GM12878 (cell line): ENCODE data around the gene GSE1. TPM values are rescaled to one million over a fixed set of nuclear protein-coding genes. Genes with fewer than 3 reads are reported as not detected.

Source experiments
- ATAC-seq: fragments of 200-7000 bp; cut with Tn5 transposase; 3 replicates; pipeline ENCODE4 v1.9.1; 2020; ENCODE audit warnings: mild to moderate bottlenecking, moderate library complexity
- BruUV-seq: library from RNA; stranded (reverse); fragments of 400-500 nt; replicated peaks from 2 replicates; lab custom pipeline; 2021; lab: Mats Ljungman, UMichigan
- CTCF ChIA-PET: fragments of 300-600 bp; sonication (Branson Sonifier 250); formaldehyde crosslinking; extraction: SDS; loops from one replicate; lab custom pipeline; 2021; ENCODE audit warnings: inconsistent platforms; lab: Yijun Ruan, JAX
- POLR2A ChIA-PET: fragments of 350-600 bp; formaldehyde crosslinking; extraction: SDS; loops from one replicate; lab custom pipeline; 2021; ENCODE audit warnings: inconsistent platforms; lab: Charles Lee
- RAD21 ChIA-PET: fragments of 300-600 bp; sonication (Branson Sonifier 250); formaldehyde crosslinking; loops from one replicate; lab custom pipeline; 2023; ENCODE audit warnings: antibody characterized with exemption; ENCODE audit not compliant: unreplicated experiment; lab: Charles Lee
- SMC1A ChIA-PET: fragments of 300-600 bp; sonication (Branson Sonifier 250); formaldehyde crosslinking; loops from one replicate; lab custom pipeline; 2023; ENCODE audit not compliant: unreplicated experiment, uncharacterized antibody; lab: Charles Lee
- DNase-seq: peaks from one replicate; pipeline ENCODE4 v3.0.0-alpha.2; 2011; ENCODE audit warnings: low read depth, low spot score
- FAIRE-seq: peaks from 3 replicates; lab custom pipeline; 2011; peaks lifted over from hg19 to GRCh38; lab: Jason Lieb, UNC
- H2AFZ ChIP-seq: 2 replicates; pipeline ENCODE4 v1.6.0; 2011; ENCODE audit warnings: low read depth, low read length, control low read depth; ENCODE audit not compliant: control insufficient read depth
- H3K27ac ChIP-seq: 2 replicates; pipeline ENCODE4 v1.5.1; 2011; ENCODE audit warnings: control low read depth; ENCODE audit not compliant: control insufficient read depth, insufficient read depth
- H3K27me3 ChIP-seq, 2 experiments: replicated peaks in 1 of 2; 2 replicates each; pipeline versions ENCODE4 v1.6.0 to v1.6.1; 2011; ENCODE audit warnings: low read length in 1 of 2; ENCODE audit not compliant: control insufficient read depth in 2 of 2, insufficient read depth in 2 of 2
- H3K36me3 ChIP-seq, 2 experiments: 2 replicates each; pipeline ENCODE4 v1.5.1; 2011; ENCODE audit warnings: low read length in 1 of 2; ENCODE audit not compliant: control insufficient read depth in 2 of 2, insufficient read depth in 2 of 2
- H3K4me1 ChIP-seq: 2 replicates; pipeline ENCODE4 v1.6.1; 2011; ENCODE audit warnings: mild to moderate bottlenecking, low read length, moderate library complexity, mixed read lengths; ENCODE audit not compliant: control insufficient read depth, insufficient read depth
- H3K4me2 ChIP-seq: 2 replicates; pipeline ENCODE4 v1.6.0; 2011; ENCODE audit warnings: control low read depth; ENCODE audit not compliant: control insufficient read depth, insufficient read depth
- H3K4me3 ChIP-seq: fragments of 200-600 bp; sonication (generic); 2 replicates; pipeline ENCODE4 v1.5.1; 2016
- H3K79me2 ChIP-seq: 2 replicates; pipeline ENCODE4 v1.6.0; 2011; ENCODE audit warnings: low read length; ENCODE audit not compliant: control insufficient read depth, insufficient read depth
- H3K9ac ChIP-seq: 2 replicates; pipeline ENCODE4 v1.8.0; 2011; ENCODE audit warnings: low read length, control low read depth, mixed read lengths; ENCODE audit not compliant: control insufficient read depth, insufficient read depth
- H3K9me3 ChIP-seq: replicated peaks from 3 replicates; pipeline ENCODE4 v1.5.1; 2011; ENCODE audit warnings: mild to moderate bottlenecking, low read length; ENCODE audit not compliant: control insufficient read depth, insufficient read depth
- H4K20me1 ChIP-seq: 2 replicates; pipeline ENCODE4 v1.6.0; 2011; ENCODE audit not compliant: control insufficient read depth, insufficient read depth
- BACH1 ChIP-seq: fragments of 450-650 bp; IDR thresholded peaks from 2 replicates; pipeline ENCODE4 v1.6.1; 2017; ENCODE audit warnings: mild to moderate bottlenecking, borderline replicate concordance
- BHLHE40 ChIP-seq, 2 experiments: fragments of 450-650 bp in 1 of 2; IDR thresholded peaks; 2 replicates each; pipeline ENCODE4 v1.6.1; 2011 to 2017; ENCODE audit warnings: low read depth in 2 of 2, borderline replicate concordance in 1 of 2, improper control_type of control experiment in 1 of 2, low read length in 1 of 2, mild to moderate bottlenecking in 1 of 2
- DPF2 ChIP-seq: fragments of 450-650 bp; IDR thresholded peaks from 2 replicates; pipeline ENCODE4 v1.6.1; 2017; ENCODE audit warnings: mild to moderate bottlenecking
- FOXK2 ChIP-seq: fragments of 450-650 bp; IDR thresholded peaks from 2 replicates; pipeline ENCODE4 v1.6.1; 2017; ENCODE audit warnings: mild to moderate bottlenecking, moderate library complexity
- GATAD2B ChIP-seq: fragments of 450-650 bp; conservative IDR thresholded peaks from 2 replicates; pipeline ENCODE4 v1.6.1; 2017; ENCODE audit warnings: low read depth, mild to moderate bottlenecking, moderate library complexity
- IKZF1 ChIP-seq: fragments of 450-650 bp; conservative IDR thresholded peaks from 2 replicates; pipeline ENCODE4 v1.6.1; 2017; ENCODE audit warnings: antibody characterized with exemption, mild to moderate bottlenecking
- LARP7 ChIP-seq: fragments of 450-650 bp; IDR thresholded peaks from 2 replicates; pipeline ENCODE4 v1.6.1; 2017; ENCODE audit warnings: mild to moderate bottlenecking
- NR2F1 ChIP-seq: fragments of 450-650 bp; conservative IDR thresholded peaks from 2 replicates; pipeline ENCODE4 v1.6.1; 2017; ENCODE audit warnings: mild to moderate bottlenecking
- POLR2A ChIP-seq: IDR thresholded peaks from 2 replicates; pipeline ENCODE4 v1.6.1; 2011; ENCODE audit warnings: low read depth, mild to moderate bottlenecking, low read length
- RB1 ChIP-seq: fragments of 450-650 bp; formaldehyde crosslinking; IDR thresholded peaks from 2 replicates; pipeline ENCODE4 v1.6.1; 2017; ENCODE audit warnings: mild to moderate bottlenecking, borderline replicate concordance
- SMAD5 ChIP-seq: IDR thresholded peaks from 2 replicates; pipeline ENCODE4 v1.6.1; 2016; ENCODE audit warnings: antibody characterized with exemption, low read depth
- SMARCA5 ChIP-seq: fragments of 450-650 bp; IDR thresholded peaks from 2 replicates; pipeline ENCODE4 v1.6.1; 2017; ENCODE audit warnings: mild to moderate bottlenecking
- TCF12 ChIP-seq: IDR thresholded peaks from 2 replicates; pipeline ENCODE4 v1.6.1; 2011; ENCODE audit warnings: low read depth, mild to moderate bottlenecking, low read length
- TCF3 ChIP-seq: IDR thresholded peaks from 2 replicates; pipeline ENCODE4 v1.6.1; 2012; ENCODE audit warnings: low read depth, mild to moderate bottlenecking, low read length, borderline replicate concordance; ENCODE audit not compliant: insufficient read depth
- ZNF217 ChIP-seq: fragments of 450-650 bp; IDR thresholded peaks from 2 replicates; pipeline ENCODE4 v1.6.1; 2017; ENCODE audit warnings: antibody characterized with exemption, mild to moderate bottlenecking
- ZSCAN29 ChIP-seq: fragments of 450-650 bp; IDR thresholded peaks from 2 replicates; pipeline ENCODE4 v1.6.1; 2017; ENCODE audit warnings: mild to moderate bottlenecking, moderate library complexity
- WGBS: methylation state at CpG from one replicate; pipeline ENCODE4 v1.1.6; 2016; ENCODE audit warnings: low lambda C conversion rate; ENCODE audit not compliant: insufficient replicate concordance, insufficient coverage; ENCODE audit errors: missing lambda C conversion rate; 5-methylcytosine and 5-hydroxymethylcytosine counted together
- in situ Hi-C: fragments of 300-500 bp; cut with MboI; formaldehyde crosslinking; loops from 9 replicates; pipeline ENCODE4 v1.14.3; 2018; ENCODE audit warnings: mixed read lengths
- intact Hi-C: fragments of 100-400 bp; cut with micrococcal nuclease; formaldehyde crosslinking; loops from one replicate; pipeline ENCODE4 v1.14.2; 2022; ENCODE audit not compliant: unreplicated experiment
- polyA plus RNA-seq, 11 experiments: library from polyadenylated mRNA; depleted of rRNA in 4 of 11; unstranded in 6 of 11; stranded (reverse) in 5 of 11; fragments of >200 nt; fragmentation: Nextera tagmentation in 4 of 11; fragmentation: Illumina TruSeq in 1 of 11; extraction: Ambion mirVana in 4 of 11; extraction: Trizol in 1 of 11; gene quantifications; 1 replicate in 1 of 11; 2 replicates in 10 of 11; pipeline versions ENCODE4 v1.2.1 to v1.2.3, GENCODE V29; 2011 to 2016; ENCODE audit warnings: inconsistent platforms in 2 of 11, missing spikeins in 2 of 11, low read depth in 1 of 11
- total RNA-seq, 4 experiments: library from RNA; depleted of rRNA in 3 of 4; stranded (reverse); fragments of >200 nt in 3 of 4; fragmentation: Illumina TruSeq in 1 of 4; extraction: Trizol in 1 of 4; gene quantifications; 2 replicates each; pipeline versions ENCODE4 v1.2.1 to v1.2.3, GENCODE V29; 2013 to 2021
- TF ChIP-seq, protein P1 (sequence below): fragments of 450-650 bp; conservative IDR thresholded peaks from 2 replicates; pipeline ENCODE4 v1.6.1; 2017; ENCODE audit warnings: mild to moderate bottlenecking, moderate library complexity
- TF ChIP-seq, protein P2 (sequence below): fragments of 450-650 bp; IDR thresholded peaks from 2 replicates; pipeline ENCODE4 v1.6.1; 2017; ENCODE audit warnings: mild to moderate bottlenecking, moderate library complexity

GSE1 gene
- total and polyA plus RNA-seq, 10 of the 15 experiments (the other 5 are each of a cell fraction or from before 2014, with no cell fraction given) = 4.6 to 58.7 (median 18.2) TPM

DNA sequence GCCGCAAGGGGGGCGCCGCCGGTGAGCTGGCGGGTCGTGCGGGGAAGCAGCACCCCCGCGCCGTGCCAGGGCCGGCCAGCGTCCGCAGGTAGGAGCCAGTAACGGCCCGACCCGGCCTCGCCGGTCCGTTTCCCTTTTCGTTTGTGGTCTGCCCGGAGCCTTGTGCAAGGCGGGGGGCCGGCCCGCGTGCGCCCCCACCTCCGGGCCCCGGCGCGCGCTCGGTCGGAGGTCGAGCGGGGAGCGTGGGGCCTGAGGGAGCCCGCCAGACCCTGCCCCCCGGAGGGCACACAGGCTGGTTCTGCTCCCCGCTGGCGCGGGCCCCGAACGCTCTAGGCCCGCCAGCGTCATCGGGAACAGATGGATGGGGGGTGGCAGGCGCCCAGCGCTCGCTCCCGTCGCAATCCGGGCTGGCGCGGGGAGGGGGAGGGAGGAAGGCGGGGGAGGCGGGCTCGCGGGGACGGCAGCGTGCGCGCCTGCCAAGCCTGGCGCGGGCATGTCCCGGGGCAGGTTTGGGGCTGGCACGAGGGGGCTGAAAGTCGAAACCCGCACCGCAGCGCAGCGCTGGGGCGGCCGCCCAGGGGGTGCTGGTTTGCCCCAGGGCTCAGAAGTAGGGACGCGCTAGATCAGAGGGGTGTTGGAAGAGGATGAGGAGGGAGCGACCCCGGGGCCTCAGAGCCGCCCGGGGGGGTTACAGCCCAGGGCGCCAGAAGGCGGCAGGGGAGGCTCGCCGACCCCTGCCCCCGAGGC lies 1.5 kb upstream of the GSE1 start:
- Histone ChIP-seq H3K36me3 (peaks cover 0 to 3% of the 10 kb centered on the region in 2 experiments; a peak in 1 of 4 replicates), H3K79me2 (peaks cover 46% of the 10 kb centered on the region), H4K20me1 (peaks cover 11% of the 10 kb centered on the region), H3K27ac (peak overlapping the region; percentile 51), H3K27me3 (no peaks in the 10 kb centered on the region), H3K4me3 (peak overlapping the region; percentile 70; the same call in 1 of the 2 replicates)
- ChIA-PET SMC1A (interaction anchor here (1.0 to 3.1 kb wide), 4 partner anchors 40 to 59 kb away, joined by 4 to 20 read pairs (median 13); no protein-coding TSS in a partner anchor), POLR2A (interaction anchor here (1.4 to 2.8 kb wide), 3 partner anchors 42 to 58 kb away, joined by 6 to 18 read pairs (median 8); no protein-coding TSS in a partner anchor)
- BruUV-seq = no TSS peak
- intact Hi-C loops (loop anchor here (2.0 to 5.0 kb wide), 2 partner anchors 191 to 309 kb away; no protein-coding TSS in a partner anchor), in situ Hi-C loops (loop anchor here (25.0 kb wide), 1 partner anchor 174 kb away; no protein-coding TSS in a partner anchor)
- ATAC-seq = peak; percentile 2
- 0 out of 2 replicates have a peak, but pooled peaks have one; percentile 23 for TF ChIP-seq RB1
- peak; percentile 53; the same call in 1 of the 2 replicates for TF ChIP-seq DPF2
- peak in 1 of 2 experiments; percentile 6; a peak in 1 of 4 replicates for TF ChIP-seq BHLHE40 (IDR thresholded peaks at IDR 0.05; ENCODE audit: borderline replicate concordance in 1 of 2, low read depth in 2 of 2, low read length in 1 of 2)
- TF ChIP-seq FOXK2 = no peak
- TF ChIP-seq TCF3 = no peak
- 0 out of 2 replicates have a peak, but pooled peaks have one; percentile 17 for TF ChIP-seq TCF12
- TF ChIP-seq GATAD2B = peak; percentile 94
- 0 out of 2 replicates have a peak, but pooled peaks have one; percentile 16 for TF ChIP-seq SMARCA5
- TF ChIP-seq ZSCAN29 = 0 out of 2 replicates have a peak, but pooled peaks have one; percentile 18
- TF ChIP-seq BACH1 = 0 out of 2 replicates have a peak, but pooled peaks have one; percentile 18
- TF ChIP-seq, protein P1, sequence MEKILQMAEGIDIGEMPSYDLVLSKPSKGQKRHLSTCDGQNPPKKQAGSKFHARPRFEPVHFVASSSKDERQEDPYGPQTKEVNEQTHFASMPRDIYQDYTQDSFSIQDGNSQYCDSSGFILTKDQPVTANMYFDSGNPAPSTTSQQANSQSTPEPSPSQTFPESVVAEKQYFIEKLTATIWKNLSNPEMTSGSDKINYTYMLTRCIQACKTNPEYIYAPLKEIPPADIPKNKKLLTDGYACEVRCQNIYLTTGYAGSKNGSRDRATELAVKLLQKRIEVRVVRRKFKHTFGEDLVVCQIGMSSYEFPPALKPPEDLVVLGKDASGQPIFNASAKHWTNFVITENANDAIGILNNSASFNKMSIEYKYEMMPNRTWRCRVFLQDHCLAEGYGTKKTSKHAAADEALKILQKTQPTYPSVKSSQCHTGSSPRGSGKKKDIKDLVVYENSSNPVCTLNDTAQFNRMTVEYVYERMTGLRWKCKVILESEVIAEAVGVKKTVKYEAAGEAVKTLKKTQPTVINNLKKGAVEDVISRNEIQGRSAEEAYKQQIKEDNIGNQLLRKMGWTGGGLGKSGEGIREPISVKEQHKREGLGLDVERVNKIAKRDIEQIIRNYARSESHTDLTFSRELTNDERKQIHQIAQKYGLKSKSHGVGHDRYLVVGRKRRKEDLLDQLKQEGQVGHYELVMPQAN = peak; percentile 40; the same call in 1 of the 2 replicates
- peak; percentile 53; the same call in 1 of the 2 replicates for TF ChIP-seq ZNF217
- no peak for TF ChIP-seq SMAD5
- TF ChIP-seq POLR2A = peak; percentile 39; the same call in 1 of the 2 replicates
- peak; percentile 75 for TF ChIP-seq NR2F1
- TF ChIP-seq, protein P2, sequence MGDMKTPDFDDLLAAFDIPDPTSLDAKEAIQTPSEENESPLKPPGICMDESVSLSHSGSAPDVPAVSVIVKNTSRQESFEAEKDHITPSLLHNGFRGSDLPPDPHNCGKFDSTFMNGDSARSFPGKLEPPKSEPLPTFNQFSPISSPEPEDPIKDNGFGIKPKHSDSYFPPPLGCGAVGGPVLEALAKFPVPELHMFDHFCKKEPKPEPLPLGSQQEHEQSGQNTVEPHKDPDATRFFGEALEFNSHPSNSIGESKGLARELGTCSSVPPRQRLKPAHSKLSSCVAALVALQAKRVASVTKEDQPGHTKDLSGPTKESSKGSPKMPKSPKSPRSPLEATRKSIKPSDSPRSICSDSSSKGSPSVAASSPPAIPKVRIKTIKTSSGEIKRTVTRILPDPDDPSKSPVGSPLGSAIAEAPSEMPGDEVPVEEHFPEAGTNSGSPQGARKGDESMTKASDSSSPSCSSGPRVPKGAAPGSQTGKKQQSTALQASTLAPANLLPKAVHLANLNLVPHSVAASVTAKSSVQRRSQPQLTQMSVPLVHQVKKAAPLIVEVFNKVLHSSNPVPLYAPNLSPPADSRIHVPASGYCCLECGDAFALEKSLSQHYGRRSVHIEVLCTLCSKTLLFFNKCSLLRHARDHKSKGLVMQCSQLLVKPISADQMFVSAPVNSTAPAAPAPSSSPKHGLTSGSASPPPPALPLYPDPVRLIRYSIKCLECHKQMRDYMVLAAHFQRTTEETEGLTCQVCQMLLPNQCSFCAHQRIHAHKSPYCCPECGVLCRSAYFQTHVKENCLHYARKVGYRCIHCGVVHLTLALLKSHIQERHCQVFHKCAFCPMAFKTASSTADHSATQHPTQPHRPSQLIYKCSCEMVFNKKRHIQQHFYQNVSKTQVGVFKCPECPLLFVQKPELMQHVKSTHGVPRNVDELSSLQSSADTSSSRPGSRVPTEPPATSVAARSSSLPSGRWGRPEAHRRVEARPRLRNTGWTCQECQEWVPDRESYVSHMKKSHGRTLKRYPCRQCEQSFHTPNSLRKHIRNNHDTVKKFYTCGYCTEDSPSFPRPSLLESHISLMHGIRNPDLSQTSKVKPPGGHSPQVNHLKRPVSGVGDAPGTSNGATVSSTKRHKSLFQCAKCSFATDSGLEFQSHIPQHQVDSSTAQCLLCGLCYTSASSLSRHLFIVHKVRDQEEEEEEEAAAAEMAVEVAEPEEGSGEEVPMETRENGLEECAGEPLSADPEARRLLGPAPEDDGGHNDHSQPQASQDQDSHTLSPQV = no peak
- TF ChIP-seq LARP7 = peak; percentile 69
- peak; percentile 40 for TF ChIP-seq IKZF1
- TF ChIP-seq, all 136 proteins: peak for 14
- CTCF ChIA-PET = interaction anchor here (1.0 to 5.3 kb wide), 14 partner anchors 43 to 190 kb away, joined by 3 to 47 read pairs (median 6); no protein-coding TSS in a partner anchor
- peak overlapping the region; percentile 75 for H3K4me2 ChIP-seq
- no peak for FAIRE-seq
- RAD21 ChIA-PET = interaction anchor here (2.7 to 6.0 kb wide), 5 partner anchors 43 to 163 kb away, joined by 9 to 56 read pairs (median 19); no protein-coding TSS in a partner anchor
- H2AFZ ChIP-seq = no peak overlapping the region
- WGBS = 2% methylated on average over 25 of the region's 84 CpGs
- DNase-seq = no peak
- peaks cover 37% of the 10 kb centered on the region for H3K4me1 ChIP-seq
- no peaks in the 10 kb centered on the region for H3K9me3 ChIP-seq
- peak overlapping the region; percentile 35; the same call in 1 of the 2 replicates for H3K9ac ChIP-seq
